Gastrocnemius medialis (tissue), 4 donors: ENCODE measurements around the gene TSNAX.

Source experiments
- POLR2A ChIP-seq, 2 donors: fragments of 450-650 bp; IDR thresholded peaks; one replicate each; pipeline ENCODE4 v1.6.1; 2017; ENCODE audit warnings: antibody characterized with exemption in 2 of 2, mild to moderate bottlenecking in 2 of 2, moderate library complexity in 2 of 2
- TF ChIP-seq, protein P1 (sequence below), 5 experiments: fragments of 450-650 bp in 3 of 5; fragments of 200-600 bp in 2 of 5; sonication (generic) in 2 of 5; IDR thresholded peaks in 4 of 5; conservative IDR thresholded peaks in 1 of 5; 1 replicate in 4 of 5; 2 replicates in 1 of 5; pipeline ENCODE4 v1.5.1; 2016 to 2019; ENCODE audit warnings: antibody characterized with exemption in 5 of 5, mild to moderate bottlenecking in 3 of 5, moderate library complexity in 3 of 5

DNA sequence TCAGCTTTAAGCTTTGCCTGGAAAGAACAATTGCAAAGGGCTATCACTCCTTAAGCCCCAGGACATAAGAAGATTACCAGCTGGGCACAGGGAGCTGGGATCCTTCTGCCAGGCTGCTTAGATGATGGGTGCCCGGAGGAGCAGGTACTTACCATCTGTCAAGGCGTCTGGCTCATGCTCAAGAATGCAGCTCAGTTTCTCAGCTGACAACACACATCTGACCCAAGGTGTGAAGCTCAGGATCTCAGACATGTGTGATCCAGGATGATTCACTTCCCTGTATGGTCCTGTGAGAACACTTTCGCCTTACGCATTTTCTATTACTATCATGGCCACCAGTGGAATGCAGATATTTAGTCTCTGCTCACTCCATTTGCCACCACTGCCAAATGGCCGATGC is 83.4 kb downstream of the TSNAX start:
- TF ChIP-seq, protein P1, sequence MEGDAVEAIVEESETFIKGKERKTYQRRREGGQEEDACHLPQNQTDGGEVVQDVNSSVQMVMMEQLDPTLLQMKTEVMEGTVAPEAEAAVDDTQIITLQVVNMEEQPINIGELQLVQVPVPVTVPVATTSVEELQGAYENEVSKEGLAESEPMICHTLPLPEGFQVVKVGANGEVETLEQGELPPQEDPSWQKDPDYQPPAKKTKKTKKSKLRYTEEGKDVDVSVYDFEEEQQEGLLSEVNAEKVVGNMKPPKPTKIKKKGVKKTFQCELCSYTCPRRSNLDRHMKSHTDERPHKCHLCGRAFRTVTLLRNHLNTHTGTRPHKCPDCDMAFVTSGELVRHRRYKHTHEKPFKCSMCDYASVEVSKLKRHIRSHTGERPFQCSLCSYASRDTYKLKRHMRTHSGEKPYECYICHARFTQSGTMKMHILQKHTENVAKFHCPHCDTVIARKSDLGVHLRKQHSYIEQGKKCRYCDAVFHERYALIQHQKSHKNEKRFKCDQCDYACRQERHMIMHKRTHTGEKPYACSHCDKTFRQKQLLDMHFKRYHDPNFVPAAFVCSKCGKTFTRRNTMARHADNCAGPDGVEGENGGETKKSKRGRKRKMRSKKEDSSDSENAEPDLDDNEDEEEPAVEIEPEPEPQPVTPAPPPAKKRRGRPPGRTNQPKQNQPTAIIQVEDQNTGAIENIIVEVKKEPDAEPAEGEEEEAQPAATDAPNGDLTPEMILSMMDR (IDR thresholded peaks at IDR 0.05 in 4 of 5, conservative IDR thresholded peaks at IDR 0.05 in 1 of 5): no peak
- no peak for TF ChIP-seq POLR2A (IDR thresholded peaks at IDR 0.05)
